ENCODE results near the gene REEP6. TPM values are rescaled to one million over a fixed set of nuclear protein-coding genes. Genes with fewer than 3 reads are reported as not detected.

Gene REEP6
- total and polyA plus RNA-seq, 2 of the 8 experiments (the other 6 are each of a cell fraction or from before 2014, with no cell fraction given) = 12.6 to 20.7 TPM

- Histone ChIP-seq H4K91ac (replicated peaks; ENCODE audit: insufficient read length, low read length) (peak overlapping the region; percentile 98), H3K4me2 (ENCODE audit: insufficient read depth in 1 of 2, low read depth in 2 of 2, low read length in 2 of 2) (peak overlapping the region; percentile 49 to 55; a peak in 3 of 4 replicates), H3K27me3 (replicated peaks in 1 of 4; ENCODE audit: control insufficient read depth in 3 of 4, extremely low read depth in 1 of 4, insufficient read depth in 3 of 4, low read length in 3 of 4) (peaks cover 26 to 50% (median 47%) of the 10 kb centered on the region in 4 experiments), H3K4ac (replicated peaks; ENCODE audit: insufficient read length, low read depth, low read length) (peak overlapping the region; percentile 89), H2AK5ac (ENCODE audit: low read depth, low read length) (peak overlapping the region; percentile 53; the same call in 1 of the 2 replicates), H2BK20ac (ENCODE audit: low read length) (peak overlapping the region; percentile 93), H3K36me3 (ENCODE audit: control insufficient read depth in 2 of 4, insufficient read depth in 4 of 4, low read length in 3 of 4) (no peaks in the 10 kb centered on the region), H2BK5ac (ENCODE audit: low read depth, low read length) (peak overlapping the region; percentile 73; the same call in 1 of the 2 replicates), H3K23me2 (ENCODE audit: low read depth, low read length) (peaks cover 4% of the 10 kb centered on the region; the same call in 1 of the 2 replicates), H3K9ac (replicated peaks in 1 of 4; ENCODE audit: extremely low read depth in 1 of 4, low read depth in 3 of 4, low read length in 3 of 4) (0 out of 7 replicates have a peak overlapping the region, but pooled peaks of 1 of the 4 experiments have one; percentile 29), H3K56ac (replicated peaks; ENCODE audit: insufficient read length, low read depth, low read length) (no peak overlapping the region), H3K4me1 (replicated peaks in 1 of 4; ENCODE audit: control insufficient read depth in 3 of 4, insufficient read depth in 4 of 4, low read length in 3 of 4) (peaks cover 0 to 39% (median 29%) of the 10 kb centered on the region in 4 experiments; a peak in 6 of 7 replicates), H3K79me1 (ENCODE audit: low read depth, low read length) (no peaks in the 10 kb centered on the region), H2BK120ac (replicated peaks; ENCODE audit: low read depth, low read length) (peak overlapping the region; percentile 96), H3K4me3 (ENCODE audit: extremely low read depth in 1 of 4, insufficient read depth in 2 of 4, low read depth in 3 of 4, low read length in 4 of 4) (peak overlapping the region in 2 of 4 experiments; percentile 10 to 30; a peak in 3 of 8 replicates), H3K23ac (ENCODE audit: insufficient read length) (no peak overlapping the region), H3K14ac (ENCODE audit: insufficient read length) (no peak overlapping the region), H4K5ac (ENCODE audit: insufficient read length, low read depth, low read length) (no peak overlapping the region), H3K18ac (ENCODE audit: extremely low read depth, low read length) (peak overlapping the region; percentile 87), H4K20me1 (replicated peaks in 1 of 2; ENCODE audit: control insufficient read depth in 1 of 2, insufficient read depth in 2 of 2, low read length in 2 of 2) (peaks cover 12 to 13% of the 10 kb centered on the region in 2 experiments), H2BK12ac (ENCODE audit: low read depth, low read length) (peak overlapping the region; percentile 85; the same call in 1 of the 2 replicates), H3K79me2 (ENCODE audit: control insufficient read depth in 1 of 2, insufficient read depth in 2 of 2, low read length in 2 of 2) (no peaks in the 10 kb centered on the region), H3K9me3 (ENCODE audit: insufficient read depth in 2 of 2, low read depth in 1 of 2, low read length in 1 of 2) (no peaks in the 10 kb centered on the region), H3K27ac (ENCODE audit: low read depth, low read length) (no peak overlapping the region), H4K8ac (ENCODE audit: extremely low read depth, insufficient read depth, low read length) (peak overlapping the region; percentile 78), H2AFZ (ENCODE audit: low read length) (no peak overlapping the region), H2BK15ac (ENCODE audit: low read length) (peak overlapping the region; percentile 99; the same call in 1 of the 2 replicates)
- ChIA-PET POLR2A (ENCODE audit: partially characterized antibody) (interaction anchor here (1.3 to 9.4 kb wide), 9 partner anchors 10 to 184 kb away, joined by 3 to 109 read pairs (median 7); partner anchors contain the start of genes CIRBP and REEP6), CTCF (ENCODE audit: partially characterized antibody) (interaction anchor here (0.7 to 6.9 kb wide), 5 partner anchors 9 to 387 kb away, joined by 3 to 54 read pairs (median 3); no protein-coding TSS in a partner anchor)
- 82% methylated on average over 20 of the region's 39 CpGs; no CpG with 5 or more reads in 1 of the 2 experiments for WGBS, 2 experiments (ENCODE audit: extremely low coverage in 1 of 2, insufficient coverage in 1 of 2, insufficient read length in 1 of 2, insufficient replicate concordance in 2 of 2, low coverage in 1 of 2, low lambda C conversion rate in 2 of 2, missing lambda C conversion rate in 1 of 2)
- DNase-seq (ENCODE audit: low read depth in 1 of 2, low spot score in 2 of 2) = no peak
- no peak for FAIRE-seq
These were observed 38.8 kb upstream of the REEP6 start for GRCh38 chr19:1451916-1452801.

All from H1 (cell line).